Progenitor cell of endocrine pancreas (in vitro differentiated cells): ENCODE data around the gene FOXE1. TPM values are rescaled to one million over a fixed set of nuclear protein-coding genes. Genes with fewer than 3 reads are reported as not detected.

Experiments used
- DNase-seq: peaks from one replicate; pipeline ENCODE4 v3.0.0; 2021; ENCODE audit warnings: low spot score; ENCODE audit not compliant: unreplicated experiment
- H3K27ac Mint-ChIP-seq: 2 replicates; pipeline ENCODE4 v1.8.0; 2021; ENCODE audit warnings: mild to moderate bottlenecking, moderate library complexity, mixed read lengths
- H3K27me3 Mint-ChIP-seq: 2 replicates; pipeline ENCODE4 v1.8.0; 2021; ENCODE audit warnings: mixed read lengths
- H3K36me3 Mint-ChIP-seq: 2 replicates; pipeline ENCODE4 v1.8.0; 2022; ENCODE audit warnings: mixed read lengths; ENCODE audit not compliant: insufficient read depth
- H3K4me1 Mint-ChIP-seq: 2 replicates; pipeline ENCODE4 v1.8.0; 2021; ENCODE audit warnings: low read depth, mixed read lengths
- H3K4me3 Mint-ChIP-seq: 2 replicates; pipeline ENCODE4 v1.8.0; 2021; ENCODE audit warnings: low read depth, mild to moderate bottlenecking, moderate library complexity, mixed read lengths
- H3K9me3 Mint-ChIP-seq: 2 replicates; pipeline ENCODE4 v1.8.0; 2021; ENCODE audit warnings: low read depth, mixed read lengths
- CTCF ChIP-seq: fragments of 200-600 bp; sonication (generic); IDR thresholded peaks from one replicate; pipeline ENCODE4 v1.5.0; 2021; ENCODE audit warnings: antibody characterized with exemption, mild to moderate bottlenecking; ENCODE audit not compliant: unreplicated experiment
- total RNA-seq: library from RNA; stranded (reverse); gene quantifications from 2 replicates; pipeline ENCODE4 v1.2.1, GENCODE V29; 2021

The FOXE1 gene
- total RNA-seq, 1 donor from 2014 or later: 0.29 TPM

GRCh38 chr9:97858826-97859225 is 5.8 kb downstream of the FOXE1 start:
- H3K4me1 Mint-ChIP-seq: peaks cover 5% of the 10 kb centered on the region
- H3K36me3 Mint-ChIP-seq: no peaks in the 10 kb centered on the region
- no peak for TF ChIP-seq CTCF
- H3K27ac Mint-ChIP-seq: no peak overlapping the region
- no peak for DNase-seq
- H3K4me3 Mint-ChIP-seq: no peak overlapping the region
- peaks cover 93% of the 10 kb centered on the region for H3K27me3 Mint-ChIP-seq
- H3K9me3 Mint-ChIP-seq: no peaks in the 10 kb centered on the region

DNA sequence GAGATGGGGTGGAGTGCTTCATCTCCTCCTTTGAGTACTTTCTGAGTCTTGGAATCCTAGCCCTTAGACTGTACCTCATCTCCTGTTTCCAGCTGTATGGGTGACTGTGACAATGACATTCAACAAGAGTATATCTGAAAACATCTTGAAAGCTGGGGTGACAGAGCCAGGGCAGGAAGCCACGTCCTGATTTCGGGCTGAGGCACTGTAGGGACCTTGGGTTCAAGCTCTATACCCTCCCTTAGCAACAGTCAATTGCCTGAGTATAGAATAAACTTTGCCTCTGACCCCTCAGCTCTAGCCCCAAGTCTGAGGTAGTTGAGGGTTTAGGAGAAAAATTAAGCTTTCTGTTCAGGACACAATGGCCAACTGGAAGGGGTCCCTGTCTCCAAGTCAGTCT is 6.3 kb downstream of the FOXE1 start:
- peaks cover 94% of the 10 kb centered on the region for H3K27me3 Mint-ChIP-seq
- no peak overlapping the region for H3K27ac Mint-ChIP-seq
- no peak for DNase-seq
- peaks cover 5% of the 10 kb centered on the region for H3K4me1 Mint-ChIP-seq
- H3K9me3 Mint-ChIP-seq: no peaks in the 10 kb centered on the region
- TF ChIP-seq CTCF: no peak
- no peaks in the 10 kb centered on the region for H3K36me3 Mint-ChIP-seq
- no peak overlapping the region for H3K4me3 Mint-ChIP-seq

GRCh38 chr9:97860451-97861147 is 7.6 kb downstream of the FOXE1 start:
- H3K27me3 Mint-ChIP-seq: peaks cover 98% of the 10 kb centered on the region
- no peak for DNase-seq
- no peak overlapping the region for H3K4me3 Mint-ChIP-seq
- H3K9me3 Mint-ChIP-seq: no peaks in the 10 kb centered on the region
- no peak overlapping the region for H3K27ac Mint-ChIP-seq
- TF ChIP-seq CTCF: no peak
- no peaks in the 10 kb centered on the region for H3K36me3 Mint-ChIP-seq
- peaks cover 5% of the 10 kb centered on the region for H3K4me1 Mint-ChIP-seq

DNA sequence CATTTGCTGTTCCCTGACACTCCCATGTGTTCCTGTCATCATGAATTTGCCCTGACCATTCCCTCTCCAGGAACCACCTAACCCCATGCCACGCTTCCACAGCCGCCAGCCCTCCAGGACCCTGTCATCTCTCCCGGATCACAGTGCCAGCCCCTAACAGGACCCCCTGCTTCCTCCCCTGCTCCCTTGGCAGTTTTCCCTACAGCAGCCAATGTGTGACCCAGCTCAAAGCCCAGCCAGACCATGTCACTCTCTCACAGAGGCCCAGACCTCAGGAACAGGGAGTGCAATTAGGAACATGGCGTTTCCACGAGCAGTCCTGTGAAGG is 8.1 kb downstream of the FOXE1 start:
- Mint-ChIP-seq H3K27ac (no peak overlapping the region), H3K9me3 (peaks cover 4% of the 10 kb centered on the region), H3K4me1 (peaks cover 5% of the 10 kb centered on the region), H3K36me3 (no peaks in the 10 kb centered on the region), H3K4me3 (no peak overlapping the region), H3K27me3 (peaks cover 98% of the 10 kb centered on the region)
- no peak for DNase-seq
- no peak for TF ChIP-seq CTCF

DNA sequence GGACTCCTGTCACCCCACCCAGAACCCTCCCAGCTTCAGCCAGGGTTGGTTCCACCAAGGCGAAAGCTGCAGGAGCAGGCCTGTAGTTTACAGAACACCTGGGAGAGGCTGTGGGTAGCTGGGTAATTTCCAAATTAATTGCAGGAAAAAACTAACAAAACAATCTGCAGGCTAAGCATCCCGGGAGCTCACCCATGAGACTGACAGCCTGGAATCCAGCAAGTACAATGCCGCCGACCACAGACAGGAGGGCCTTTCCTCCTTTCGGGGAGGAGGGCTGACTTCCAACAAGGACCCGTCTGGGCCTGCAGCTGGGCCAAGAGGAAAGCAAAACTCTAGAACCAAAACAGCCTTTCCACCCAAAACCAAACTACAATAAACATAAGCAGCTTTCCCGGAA is 10.3 kb downstream of the FOXE1 start:
- peaks cover 13% of the 10 kb centered on the region for H3K9me3 Mint-ChIP-seq
- no peaks in the 10 kb centered on the region for H3K36me3 Mint-ChIP-seq
- no peak for DNase-seq
- no peaks in the 10 kb centered on the region for H3K4me1 Mint-ChIP-seq
- peaks cover 79% of the 10 kb centered on the region for H3K27me3 Mint-ChIP-seq
- H3K4me3 Mint-ChIP-seq: no peak overlapping the region
- no peak overlapping the region for H3K27ac Mint-ChIP-seq
- TF ChIP-seq CTCF: no peak
